EH (cell line): ENCODE data around the gene TNFRSF14.

Experiments used
- DNase-seq: peaks from one replicate; pipeline ENCODE4 v3.0.0-alpha.2; 2015; ENCODE audit warnings: low read depth

The TNFRSF14 gene

DNA sequence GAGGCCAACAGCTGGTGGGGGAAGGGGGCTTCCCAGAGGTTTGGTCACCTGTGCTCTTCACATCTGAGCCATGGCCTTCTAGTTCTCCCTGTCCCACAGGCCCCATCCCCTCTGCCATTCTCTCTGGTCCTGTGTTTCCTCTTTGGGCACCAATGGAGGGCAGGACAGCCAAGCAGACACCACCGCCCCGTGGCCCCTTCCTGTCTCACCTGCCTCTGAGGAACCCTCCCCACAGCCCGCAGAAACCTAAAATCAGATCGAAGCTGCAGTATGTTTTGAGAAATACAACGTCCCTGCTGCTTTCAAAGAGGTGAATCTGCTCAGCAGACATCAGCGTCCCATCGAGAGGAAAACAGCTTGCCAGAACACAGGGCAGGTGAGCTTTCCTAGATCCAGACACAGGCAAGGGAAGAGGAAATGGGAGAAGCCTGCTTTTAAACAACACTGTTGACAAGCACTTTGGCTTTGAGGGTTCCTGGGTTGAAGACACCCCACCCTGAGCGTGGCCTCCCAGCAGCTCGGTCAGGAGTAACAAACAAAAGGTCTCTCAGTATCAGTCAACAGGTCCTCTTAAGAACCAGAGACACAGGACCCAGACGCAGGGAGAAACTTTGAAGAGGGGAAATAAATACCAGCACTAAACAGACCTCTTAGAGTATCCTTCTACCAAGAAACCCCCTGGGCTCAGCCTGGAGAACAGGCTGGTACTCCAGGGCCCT, 32.1 kb upstream of the TNFRSF14 start:
- no peak for DNase-seq

DNA sequence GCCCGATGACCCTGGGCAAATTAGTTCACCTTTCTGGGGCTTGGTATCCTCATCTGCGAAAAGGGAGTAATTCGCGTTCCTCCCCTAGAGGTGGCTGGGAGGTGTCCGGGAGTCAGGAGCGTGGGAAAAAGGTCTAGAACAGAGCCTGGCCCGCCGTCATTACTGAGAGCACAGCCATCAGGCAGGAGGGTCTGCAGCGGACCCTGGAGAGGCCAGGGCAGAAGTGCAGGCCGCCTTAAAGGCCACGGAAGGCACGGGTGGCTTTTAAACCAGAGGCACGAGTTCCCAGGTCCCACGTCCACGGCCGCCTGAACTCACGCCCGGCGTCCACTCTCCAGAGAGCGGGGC, 30.6 kb upstream of the TNFRSF14 start:
- DNase-seq: no peak

DNA sequence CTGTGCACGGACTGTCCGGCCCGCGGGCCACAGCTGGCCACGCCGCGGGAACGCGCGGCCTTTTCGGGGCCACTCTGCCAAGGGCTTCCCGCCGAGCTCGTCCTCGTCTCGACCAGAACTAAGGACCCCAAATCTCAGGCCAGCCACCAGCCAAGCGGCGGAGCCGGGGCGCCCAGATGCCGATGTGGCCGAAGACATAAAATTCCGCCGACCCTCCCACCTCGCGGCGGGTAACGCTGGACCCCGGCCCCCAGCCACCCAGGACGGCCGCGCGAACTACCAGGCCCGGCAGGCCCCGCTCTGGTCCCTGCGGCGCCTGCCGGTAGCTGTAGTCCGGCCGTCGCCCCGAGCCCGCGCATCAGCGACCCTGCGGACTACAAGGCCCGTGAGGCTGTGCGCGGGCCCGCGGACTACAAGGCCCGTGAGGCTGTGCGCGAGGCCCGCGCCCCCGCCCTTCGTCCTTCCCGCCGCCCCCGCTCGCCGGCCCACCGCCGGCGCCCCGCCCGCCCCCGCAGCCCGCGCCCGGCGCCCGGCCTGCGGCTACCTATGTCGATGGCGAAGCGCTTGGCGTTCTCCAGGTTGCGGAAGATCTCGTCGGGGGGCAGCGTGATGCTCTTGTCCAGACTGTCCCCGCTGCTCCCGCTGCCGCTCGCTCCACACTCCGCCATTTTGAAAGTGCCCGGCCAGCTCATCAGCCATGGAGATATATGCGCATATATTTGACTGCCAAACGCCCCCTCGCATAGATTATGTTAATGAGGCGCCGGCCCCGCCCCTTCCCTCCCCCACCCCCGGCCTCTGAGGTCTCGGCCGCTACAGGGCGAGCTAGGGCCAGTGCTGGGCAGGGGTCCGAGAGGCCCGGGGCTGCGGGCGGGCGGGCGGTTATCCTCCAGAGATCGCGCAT, 30.0 kb upstream of the TNFRSF14 start, which contains the start of gene PANK4:
PANK4 (minus strand) TSS at position 677 of the 904 bp plus-strand sequence; CDS start at position 668, 9 bp downstream.
- DNase-seq: peak; percentile 92

DNA sequence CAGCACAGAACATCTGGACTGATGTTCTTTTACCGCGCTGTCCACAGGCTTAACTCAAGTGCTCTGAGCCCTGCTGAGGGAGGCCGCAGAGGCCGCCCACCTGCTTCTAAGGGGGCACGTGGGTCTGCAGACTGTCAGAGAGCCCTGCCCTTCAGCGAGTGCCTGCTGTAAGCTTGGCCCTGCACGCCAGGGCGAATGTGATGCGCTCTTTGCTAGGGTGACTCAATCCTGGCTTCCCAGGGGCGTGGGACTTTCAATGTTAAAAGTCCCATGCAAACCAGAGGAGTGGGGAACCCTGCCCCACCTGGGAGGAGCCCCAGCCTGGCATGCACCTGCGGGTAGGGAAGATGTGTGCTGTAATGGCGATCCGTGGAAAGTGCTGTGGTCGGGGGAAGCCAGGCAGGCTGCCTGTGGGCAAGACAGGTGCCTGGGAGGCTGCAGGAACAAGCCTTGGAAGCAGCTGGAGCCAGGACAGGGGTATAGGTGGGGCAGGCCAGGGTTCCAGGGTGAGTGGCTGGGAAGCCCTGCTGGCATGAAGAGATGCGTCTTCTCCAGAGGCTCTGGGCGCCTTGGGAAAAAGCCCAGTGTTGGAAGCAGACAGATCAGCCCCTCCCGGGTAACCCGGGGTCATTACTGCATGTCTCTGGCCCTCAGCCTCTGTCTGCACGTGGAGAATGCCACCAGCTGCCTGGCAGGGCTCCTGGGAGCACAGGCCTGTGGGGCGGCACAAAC, 29.2 kb upstream of the TNFRSF14 start:
- DNase-seq: peak; percentile 66

DNA sequence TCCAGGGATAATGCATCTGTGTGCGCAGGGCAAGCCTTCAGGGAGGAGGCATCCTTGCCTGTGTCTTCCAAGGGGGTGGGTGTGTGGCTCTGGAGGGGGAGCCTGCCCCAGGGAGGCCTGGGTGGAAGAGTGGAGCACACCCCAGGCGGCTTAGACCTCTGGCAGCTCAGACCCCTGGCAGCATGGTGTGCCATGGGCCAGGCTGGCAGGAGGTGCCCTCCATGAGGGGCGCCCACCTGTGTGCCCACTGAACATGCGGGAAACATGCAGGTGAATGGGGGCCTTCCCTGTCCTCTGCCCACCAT, 28.7 kb upstream of the TNFRSF14 start:
- DNase-seq: no peak

DNA sequence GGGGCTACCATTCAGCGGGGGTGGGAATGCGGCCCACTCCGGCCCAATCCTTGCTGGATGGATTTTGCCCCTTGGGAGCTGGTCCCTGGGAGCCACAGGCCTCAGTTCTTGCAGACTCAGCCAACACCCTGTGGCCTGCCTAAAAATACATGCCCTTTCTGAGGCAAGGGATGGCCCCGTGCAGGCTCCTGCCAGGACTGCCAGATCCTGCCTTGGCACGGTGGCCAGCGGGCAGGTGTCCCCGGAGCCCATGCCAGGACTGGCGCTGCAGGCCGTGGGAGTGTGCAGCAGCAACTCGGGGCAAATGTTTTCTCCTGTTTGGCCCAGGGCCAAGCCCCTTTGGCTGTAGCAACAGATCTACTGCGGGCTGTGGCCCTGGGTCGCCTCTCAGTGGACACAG, 28.2 kb upstream of the TNFRSF14 start:
- DNase-seq: no peak

DNA sequence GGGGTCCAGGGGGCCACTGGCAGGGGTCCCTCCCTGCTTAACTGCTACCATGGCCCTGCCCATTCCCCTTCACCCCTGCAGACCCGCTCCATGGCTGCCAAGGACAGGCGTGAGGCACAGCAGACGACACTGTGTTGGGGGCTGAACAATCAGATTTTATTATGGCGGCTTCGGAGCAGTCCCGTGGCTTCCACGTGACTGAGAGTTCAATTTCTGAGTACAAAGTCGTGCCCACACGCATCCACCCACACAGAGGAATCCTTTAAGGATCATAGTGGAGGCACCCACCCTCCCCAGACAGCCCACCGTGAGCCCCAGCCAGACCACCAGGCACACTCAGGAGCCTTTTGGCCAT, 27.6 kb upstream of the TNFRSF14 start:
- DNase-seq: no peak

DNA sequence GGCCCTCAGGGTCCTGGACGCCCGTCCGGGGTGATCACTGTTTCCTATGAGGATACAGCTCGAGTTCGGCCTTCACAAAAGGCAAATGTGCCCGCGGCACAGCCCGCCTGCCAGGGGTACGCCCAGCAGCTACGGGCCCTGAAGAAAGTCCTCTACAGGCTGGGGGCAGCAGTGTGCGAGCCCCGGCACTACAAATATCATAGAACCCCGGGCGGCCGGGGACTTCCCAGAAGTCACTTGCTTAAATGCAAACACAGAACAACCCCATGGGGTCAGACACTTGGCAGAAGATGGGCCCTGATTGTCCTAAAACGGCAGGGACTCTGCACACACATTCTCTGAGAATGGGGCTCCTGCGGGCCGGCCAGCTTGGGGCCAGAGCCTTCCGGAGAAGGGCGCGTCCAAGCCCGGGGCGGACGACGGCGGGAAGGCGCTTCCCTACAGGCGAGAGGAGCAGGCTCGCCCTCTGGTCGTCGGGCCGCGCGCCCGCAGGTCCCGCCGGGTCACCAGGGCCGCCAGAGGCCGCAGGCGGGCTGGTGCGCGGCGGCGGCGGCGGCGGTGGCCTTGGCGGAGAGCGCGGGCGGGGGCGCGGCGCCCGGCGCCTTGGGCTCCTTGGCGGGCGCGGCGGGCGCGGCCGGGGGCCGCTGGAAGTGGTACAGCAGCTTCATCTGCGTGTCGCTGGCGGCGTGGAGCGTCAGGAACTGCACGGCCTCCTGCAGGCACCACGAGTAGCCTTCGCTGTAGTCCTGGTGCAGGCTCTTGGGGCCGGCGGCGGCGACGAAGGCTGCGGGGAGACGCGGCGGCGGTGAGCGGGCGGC, 27.0 kb upstream of the TNFRSF14 start:
- no peak for DNase-seq

DNA sequence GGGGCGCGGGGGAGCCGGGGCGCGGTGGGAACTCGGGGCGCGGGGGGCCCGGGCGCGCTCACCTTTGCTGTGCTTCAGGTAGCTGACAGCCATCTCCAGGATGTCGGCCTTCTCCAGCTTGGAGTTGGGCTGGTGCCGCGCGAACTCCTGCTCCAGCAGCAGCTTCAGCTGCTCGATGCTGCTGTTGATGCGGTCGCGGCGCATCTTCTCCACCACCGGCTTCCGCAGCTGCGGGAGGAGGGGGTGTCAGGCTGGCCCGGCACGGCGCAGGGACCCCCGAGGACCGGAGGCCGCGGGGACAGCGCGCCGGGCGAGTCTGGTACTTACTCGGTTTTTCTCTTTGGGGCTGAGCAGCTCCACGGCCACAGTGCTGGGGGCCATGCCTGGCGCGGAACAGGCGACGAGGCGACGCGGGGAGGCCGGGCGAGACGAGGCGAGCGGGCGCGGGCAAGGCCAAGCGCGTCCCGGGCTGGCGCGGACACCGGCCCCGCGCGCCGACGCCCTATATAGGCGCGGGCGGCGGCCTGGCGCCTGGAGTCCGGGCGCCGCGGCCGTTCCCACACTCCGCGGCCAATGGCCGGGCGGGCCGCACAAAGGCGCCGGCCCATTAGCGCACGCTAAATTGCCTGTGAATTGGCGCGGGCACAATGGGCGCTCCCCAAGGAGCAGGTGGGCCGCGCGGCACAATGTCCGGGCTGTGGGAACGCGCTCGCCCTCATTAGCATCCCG, 26.2 kb upstream of the TNFRSF14 start, which contains the start of gene HES5:
HES5 (minus strand) TSS at position 480 of the 729 bp plus-strand sequence; CDS start at position 381, 99 bp downstream.
- DNase-seq: no peak

DNA sequence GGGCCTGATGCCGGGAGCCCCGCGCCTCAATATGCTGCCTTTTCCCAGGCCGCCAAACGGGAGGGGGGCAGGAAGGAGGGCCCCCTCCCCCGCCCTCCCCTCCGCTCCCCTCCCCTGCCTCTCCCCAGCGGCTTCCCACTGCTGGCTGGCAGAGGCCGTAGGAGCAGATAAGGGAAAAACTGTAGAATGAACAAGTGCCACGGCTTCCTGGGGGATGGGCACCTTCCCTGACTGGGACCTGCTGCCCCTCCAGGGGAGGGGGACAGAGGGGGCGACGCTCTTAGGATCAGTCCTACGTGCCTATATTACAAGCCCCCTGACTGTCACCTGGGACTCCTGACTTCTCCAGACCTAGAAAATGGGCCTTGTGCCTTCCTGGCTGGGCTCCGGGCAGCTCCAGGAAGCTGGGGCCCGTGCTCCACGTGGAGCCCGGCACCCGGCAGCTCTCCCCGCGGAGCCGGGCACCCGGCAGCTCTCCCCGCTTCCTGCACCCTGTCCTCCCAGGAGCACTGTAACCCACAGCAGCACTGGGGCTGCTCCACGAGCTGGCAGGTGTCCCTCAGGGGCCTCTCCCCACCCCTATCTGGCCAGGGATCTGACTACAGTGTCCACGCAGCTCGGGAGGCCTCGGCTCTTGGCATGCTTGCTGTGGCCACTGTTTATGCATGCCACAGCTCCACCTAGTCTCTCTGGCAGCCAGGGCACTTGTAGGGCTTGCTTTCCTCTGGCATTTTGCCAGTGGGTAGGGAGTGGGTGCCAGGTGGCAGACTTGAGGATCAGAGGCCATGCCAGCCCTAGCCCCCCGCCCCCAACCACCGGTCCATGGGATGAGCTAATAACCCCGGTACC, 25.4 kb upstream of the TNFRSF14 start:
- DNase-seq: peak; percentile 41

DNA sequence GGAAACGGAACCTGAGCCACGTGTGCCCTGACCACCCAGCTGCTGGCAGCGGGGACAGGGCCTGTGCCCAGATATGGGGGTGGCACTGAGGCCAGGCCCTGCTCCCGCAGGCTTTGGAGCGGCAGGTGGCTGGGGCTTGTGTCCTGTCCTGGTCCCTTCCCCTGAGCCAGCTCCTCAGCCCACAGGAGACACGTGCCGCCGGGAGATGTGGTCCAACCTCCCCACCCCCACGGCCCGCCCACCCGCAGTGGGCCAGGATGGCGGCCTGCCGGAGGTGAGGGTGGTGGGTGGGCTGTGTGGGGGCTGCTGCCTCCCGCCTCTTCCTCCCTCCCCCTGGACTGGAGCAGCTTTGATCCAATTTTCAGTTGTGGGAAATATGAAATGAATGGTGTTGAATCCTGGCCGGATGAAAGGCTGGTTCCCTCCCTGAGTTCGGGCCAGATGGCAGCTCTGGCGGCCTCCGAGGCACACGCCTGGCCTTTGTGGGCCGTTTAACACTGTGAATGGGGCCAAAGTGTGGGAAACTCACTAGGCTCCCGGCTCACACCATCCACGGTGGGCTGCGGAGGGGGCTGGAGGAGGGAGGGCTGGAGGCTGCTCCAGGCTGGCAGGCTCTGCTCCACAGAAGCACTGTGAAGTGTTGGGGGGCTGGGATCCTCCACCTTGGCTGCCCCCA, 23.5 kb upstream of the TNFRSF14 start:
- DNase-seq: no peak

DNA sequence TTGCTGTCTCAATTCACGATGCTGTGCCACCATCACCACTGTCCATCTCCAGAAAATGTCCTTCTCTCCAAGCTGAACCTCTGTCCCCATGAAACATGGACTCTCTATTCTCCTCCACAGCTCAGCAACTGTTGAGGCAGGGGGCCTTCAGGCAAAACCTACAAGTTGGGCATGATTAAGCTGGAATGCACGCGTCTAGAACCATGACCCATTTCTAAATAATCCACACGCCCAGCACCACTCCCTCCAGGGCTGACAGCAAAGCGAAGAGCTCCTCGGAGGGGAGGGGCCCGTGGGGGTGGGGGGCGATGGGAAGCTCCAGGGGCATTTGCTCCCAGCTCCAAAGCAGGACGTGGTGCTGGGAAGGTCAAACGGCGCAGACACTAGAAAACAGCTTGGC, 22.8 kb upstream of the TNFRSF14 start:
- peak; percentile 87 for DNase-seq

DNA sequence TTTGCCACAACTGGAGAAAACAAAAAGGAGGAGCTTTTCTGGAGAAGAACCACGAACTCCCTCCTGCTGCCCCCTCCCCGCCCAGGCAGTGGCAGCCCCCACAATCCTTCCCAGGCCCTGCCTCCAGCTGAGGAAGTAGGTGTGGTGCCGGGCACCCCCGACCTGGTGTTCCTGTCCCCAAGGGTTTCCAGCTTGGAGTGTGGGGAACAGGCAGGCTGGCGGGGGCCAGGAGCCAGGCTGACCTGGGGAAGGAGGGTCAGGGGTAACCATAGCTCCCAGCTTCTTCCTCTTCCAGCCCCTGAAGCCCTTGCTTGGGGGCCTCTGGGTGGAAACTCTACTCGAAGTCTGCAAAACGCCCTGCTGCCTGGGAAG, 21.9 kb upstream of the TNFRSF14 start:
- DNase-seq: no peak

DNA sequence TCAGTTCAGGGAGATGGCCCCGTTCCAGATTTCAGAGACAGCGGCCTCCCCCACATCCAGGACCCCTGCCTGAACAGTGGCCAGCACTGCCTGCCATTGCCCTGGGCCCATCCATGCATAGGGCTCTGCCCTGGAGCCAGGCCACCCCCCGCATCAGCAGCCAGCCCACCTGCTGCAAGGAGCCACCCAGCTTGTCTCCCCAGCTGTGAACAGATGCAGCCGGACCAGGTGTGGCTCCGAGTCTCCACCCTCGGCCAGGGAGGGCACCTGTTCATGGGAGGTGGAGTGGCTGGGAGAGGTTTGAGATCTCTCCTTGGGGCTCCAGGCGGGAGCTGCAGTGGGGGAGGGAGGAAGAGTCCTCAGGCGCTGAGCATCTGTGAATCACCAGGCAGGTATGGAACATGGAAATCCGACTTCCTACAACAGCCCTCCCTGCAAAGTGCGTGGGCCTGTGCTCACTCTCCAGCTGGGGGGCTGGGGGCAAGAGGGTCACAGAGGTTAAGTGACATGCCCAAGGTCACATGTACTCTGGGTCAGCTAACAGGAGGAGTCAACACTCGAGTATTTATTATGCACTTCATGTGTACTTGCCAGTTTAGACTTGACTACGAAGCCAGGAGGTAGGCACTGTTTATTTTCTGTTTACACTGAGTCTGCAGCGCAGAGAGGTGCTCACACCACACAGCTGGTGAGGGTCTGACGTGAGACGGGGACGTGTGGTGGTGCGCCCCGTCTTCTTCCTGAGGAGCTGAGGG, 21.3 kb upstream of the TNFRSF14 start:
- peak; percentile 81 for DNase-seq

DNA sequence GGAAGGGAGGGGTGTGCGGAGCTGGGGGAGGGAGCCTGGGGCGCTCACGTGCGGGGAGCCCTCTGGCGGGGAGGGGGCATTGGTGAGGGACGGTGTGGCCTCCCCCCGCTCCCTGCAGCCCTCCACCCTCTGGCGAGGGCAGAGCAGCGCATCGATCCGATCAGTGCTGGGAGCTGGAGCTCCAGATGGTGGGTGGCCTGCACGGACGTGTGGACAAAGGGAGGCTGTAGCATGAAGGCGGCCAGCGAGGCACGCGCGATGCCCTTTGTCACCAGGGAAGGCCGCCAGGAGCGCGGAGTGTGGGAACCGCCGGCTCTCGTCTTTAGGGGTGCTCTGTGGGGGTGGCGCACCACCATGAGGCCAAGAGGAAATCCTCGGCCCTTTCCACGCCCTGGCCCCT, 20.7 kb upstream of the TNFRSF14 start:
- DNase-seq: no peak

DNA sequence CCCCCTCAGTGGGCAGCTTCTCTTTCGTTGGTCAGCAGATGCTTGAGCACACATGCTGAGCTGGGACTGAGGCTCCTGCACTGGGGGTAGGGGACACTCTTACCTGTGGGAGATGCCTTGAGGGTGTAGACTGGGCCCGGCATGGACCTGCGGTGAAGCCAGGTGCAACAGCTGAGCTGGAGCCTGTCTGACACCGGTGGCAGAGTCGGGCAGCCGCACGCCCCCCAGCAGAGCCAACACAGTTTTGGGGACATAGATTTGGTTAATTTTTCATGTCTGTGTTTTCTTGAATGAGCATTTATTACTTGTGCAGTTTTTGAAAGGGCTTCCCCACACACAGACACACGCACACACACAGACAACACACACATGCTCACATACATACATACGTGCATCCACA, 20.2 kb upstream of the TNFRSF14 start:
- DNase-seq: no peak

DNA sequence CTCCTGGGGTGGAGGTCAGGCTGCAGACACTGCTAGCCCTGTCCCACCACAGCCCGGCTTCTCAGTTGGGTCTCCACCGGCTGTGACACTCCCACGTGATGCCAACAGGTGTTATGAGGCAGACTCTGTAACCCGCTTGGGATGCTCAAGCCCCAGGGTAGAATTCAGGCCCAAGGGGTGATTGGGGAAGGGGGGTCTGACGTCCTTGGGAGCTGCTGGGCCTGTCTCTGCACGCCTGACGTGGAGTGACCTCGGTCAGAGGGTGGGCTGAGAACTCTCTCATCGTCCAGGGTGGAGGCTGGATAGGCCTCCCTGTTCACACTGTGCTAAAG, 18.4 kb upstream of the TNFRSF14 start:
- no peak for DNase-seq

DNA sequence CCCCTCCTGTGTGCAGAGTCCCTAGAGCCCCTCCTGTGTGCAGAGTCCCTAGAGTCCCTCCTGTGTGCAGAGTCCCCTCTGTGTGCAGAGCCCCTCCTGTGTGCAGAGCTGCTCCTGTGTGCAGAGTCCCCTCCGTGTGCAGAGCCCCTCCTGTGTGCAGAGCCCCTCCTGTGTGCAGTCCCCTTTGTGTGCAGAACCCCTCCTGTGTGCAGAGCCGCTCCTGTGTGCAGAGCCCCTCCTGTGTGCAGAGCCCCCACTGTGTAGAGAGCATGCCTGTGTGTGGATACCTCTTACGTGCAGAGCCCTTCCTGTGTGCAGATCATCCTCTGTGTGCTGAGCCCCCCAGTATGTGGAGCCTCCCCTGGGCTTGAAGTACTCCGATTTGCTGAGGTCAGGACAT, 17.8 kb upstream of the TNFRSF14 start:
- no peak for DNase-seq

DNA sequence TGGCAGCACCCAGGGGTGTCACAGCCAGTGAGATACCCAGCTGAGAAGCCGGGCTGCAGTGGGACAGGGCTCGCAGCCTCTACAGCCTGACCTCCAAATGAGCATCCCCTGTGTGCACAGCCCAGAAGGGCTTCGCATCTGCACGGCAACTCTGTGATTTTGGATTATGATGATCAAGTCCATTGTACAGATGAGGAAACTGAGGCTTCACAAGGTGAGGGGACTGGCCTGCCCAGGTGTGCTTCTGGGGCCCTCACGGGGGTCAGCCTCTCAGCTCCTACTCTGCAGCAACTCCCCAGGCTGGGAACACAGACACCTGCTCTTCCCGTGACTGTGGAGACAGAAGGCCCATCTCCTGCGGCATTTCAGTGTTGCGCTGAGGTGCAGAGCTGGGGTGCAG, 17.3 kb upstream of the TNFRSF14 start:
- DNase-seq: no peak
